HG03039 (cell line): Measurements from ENCODE around the gene IFI44L.

Experiments used
- ATAC-seq: cut with Tn5 transposase; IDR thresholded peaks from one replicate; pipeline ENCODE4 v1.9.1; 2021; ENCODE audit warnings: mild to moderate bottlenecking, moderate library complexity; ENCODE audit not compliant: unreplicated experiment

The IFI44L gene

GRCh38 chr1:78687315-78687714 is 67.1 kb downstream of the IFI44L start:
- ATAC-seq = no peak

- ATAC-seq = no peak
Observed at GRCh38 chr1:78687914-78688313, 67.7 kb downstream of the IFI44L start.

GRCh38 chr1:78688697-78689096 is 68.4 kb downstream of the IFI44L start:
- ATAC-seq = no peak

- ATAC-seq = no peak
Observed at GRCh38 chr1:78690516-78690915, 70.3 kb downstream of the IFI44L start.

- ATAC-seq = no peak
Observed at GRCh38 chr1:78691995-78692747, 71.9 kb downstream of the IFI44L start.
